GM19395 (cell line): ENCODE measurements around the gene SIN3A.
"Not testable (repeated sequence)": the region's sequence is repeated elsewhere in the genome, so short reads cannot be mapped to it uniquely, and the experiment has no call there.

Experiments
- ATAC-seq: cut with Tn5 transposase; IDR thresholded peaks from one replicate; pipeline ENCODE4 v1.9.1; 2021; ENCODE audit warnings: mild to moderate bottlenecking, moderate library complexity; ENCODE audit not compliant: unreplicated experiment

SIN3A gene

GRCh38 chr15:75358771-75359536 is 92.5 kb downstream of the SIN3A start:
- ATAC-seq: no peak

GRCh38 chr15:75357976-75358673 is 93.4 kb downstream of the SIN3A start:
- no peak for ATAC-seq

- ATAC-seq: no peak
Observed at GRCh38 chr15:75356517-75356916, 95.0 kb downstream of the SIN3A start.

GRCh38 chr15:75356006-75356405 is 95.5 kb downstream of the SIN3A start:
- no peak for ATAC-seq

- no peak for ATAC-seq
Observed at GRCh38 chr15:75355369-75355768, 96.1 kb downstream of the SIN3A start.

- ATAC-seq: no peak
Observed at GRCh38 chr15:75354454-75354853, 97.0 kb downstream of the SIN3A start.

GRCh38 chr15:75353604-75354003 is 97.9 kb downstream of the SIN3A start:
- no peak for ATAC-seq

GRCh38 chr15:75352186-75353080 is 99.1 kb downstream of the SIN3A start:
- ATAC-seq: no peak

- ATAC-seq: no peak
Observed at GRCh38 chr15:75350601-75351361, 100.7 kb downstream of the SIN3A start.

GRCh38 chr15:75349851-75350588 is 101.5 kb downstream of the SIN3A start:
- no peak for ATAC-seq

- not testable (repeated sequence) for ATAC-seq
Observed at GRCh38 chr15:75349351-75349669, 102.2 kb downstream of the SIN3A start.

- no peak for ATAC-seq
Observed at GRCh38 chr15:75348562-75349350, 102.7 kb downstream of the SIN3A start.

- no peak for ATAC-seq
Observed at GRCh38 chr15:75348034-75348561, 103.4 kb downstream of the SIN3A start.

- peak; percentile 51 for ATAC-seq
Observed at GRCh38 chr15:75347222-75348033, 104.1 kb downstream of the SIN3A start.

GRCh38 chr15:75346796-75347221 is 104.7 kb downstream of the SIN3A start, which contains the start of gene NEIL1:
NEIL1 (plus strand) TSS chr15:75347039; CDS start chr15:75348906, 1,867 bp downstream.
- peak; percentile 19 for ATAC-seq

- ATAC-seq: not testable (repeated sequence)
Observed at GRCh38 chr15:75343953-75344352, 107.5 kb downstream of the SIN3A start.

- no peak for ATAC-seq
Observed at GRCh38 chr15:75342221-75342620, 109.3 kb downstream of the SIN3A start.
